Right atrium auricular region (tissue), 2 donors: ENCODE data around the gene RBMS1. TPM values are rescaled to one million over a fixed set of nuclear protein-coding genes. Genes with fewer than 3 reads are reported as not detected.

Source experiments
- DNase-seq: peaks from one replicate; pipeline ENCODE4 v3.0.0-alpha.2; 2019; ENCODE audit warnings: low spot score
- H3K27ac ChIP-seq, 2 donors: fragments of 200-600 bp; sonication (generic); 1 replicate in 1 of 2; 2 replicates in 1 of 2; pipeline ENCODE4 v1.5.1; 2016 to 2019
- H3K27me3 ChIP-seq, 2 donors: fragments of 200-600 bp; sonication (generic); one replicate each; pipeline versions ENCODE4 v1.5.1 to v1.6.0; 2017 to 2019
- H3K36me3 ChIP-seq: fragments of 200-600 bp; sonication (generic); one replicate; pipeline ENCODE4 v1.5.1; 2016
- H3K4me1 ChIP-seq, 2 donors: fragments of 200-600 bp; sonication (generic); one replicate each; pipeline versions ENCODE4 v1.5.1 to v1.6.0; 2017 to 2019
- H3K4me3 ChIP-seq, 2 donors: fragments of 200-600 bp; sonication (generic); 1 replicate in 1 of 2; 2 replicates in 1 of 2; pipeline ENCODE4 v1.5.1; 2017 to 2019; ENCODE audit warnings: mild to moderate bottlenecking in 1 of 2, moderate library complexity in 1 of 2
- H3K9me3 ChIP-seq, 2 donors: fragments of 200-600 bp; sonication (generic); one replicate each; pipeline ENCODE4 v1.5.1; 2019
- total RNA-seq, 2 donors: library from RNA; depleted of rRNA; stranded (reverse); fragments of >200 nt; gene quantifications; one replicate each; pipeline ENCODE4 v1.1.0, GENCODE V29; 2016
- TF ChIP-seq, protein P1 (sequence below), 2 donors: fragments of 200-600 bp; sonication (generic); IDR thresholded peaks; one replicate each; pipeline ENCODE4 v1.5.1; 2019; ENCODE audit warnings: antibody characterized with exemption in 2 of 2

RBMS1 gene
- total RNA-seq, 2 donors from 2014 or later: 52.3 to 57.0 TPM

DNA sequence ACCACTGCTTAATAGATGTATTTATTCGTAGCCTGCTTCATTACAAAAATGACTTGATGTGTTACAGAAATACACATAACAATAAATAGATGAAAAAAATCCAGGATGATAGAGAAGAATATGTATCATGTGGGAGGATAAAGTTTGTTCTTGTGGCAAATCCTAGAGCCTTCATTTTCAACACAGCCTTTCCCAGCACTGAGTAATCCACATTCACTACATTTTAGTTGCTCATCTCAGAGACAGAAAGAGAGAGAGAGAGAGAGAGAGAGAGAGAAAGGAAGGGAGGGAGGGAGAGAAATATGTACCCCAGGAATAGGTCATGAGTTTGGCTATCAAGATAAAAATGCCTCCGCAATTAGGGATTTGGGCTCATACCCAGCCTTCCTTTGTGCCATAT lies 144.3 kb downstream of the RBMS1 start:
- Histone ChIP-seq H3K27me3 (no peaks in the 10 kb centered on the region), H3K4me1 (peaks cover 0 to 77% of the 10 kb centered on the region in 2 donors), H3K4me3 (no peak overlapping the region), H3K27ac (no peak overlapping the region), H3K9me3 (no peaks in the 10 kb centered on the region), H3K36me3 (peaks cover 3% of the 10 kb centered on the region)
- TF ChIP-seq, protein P1, sequence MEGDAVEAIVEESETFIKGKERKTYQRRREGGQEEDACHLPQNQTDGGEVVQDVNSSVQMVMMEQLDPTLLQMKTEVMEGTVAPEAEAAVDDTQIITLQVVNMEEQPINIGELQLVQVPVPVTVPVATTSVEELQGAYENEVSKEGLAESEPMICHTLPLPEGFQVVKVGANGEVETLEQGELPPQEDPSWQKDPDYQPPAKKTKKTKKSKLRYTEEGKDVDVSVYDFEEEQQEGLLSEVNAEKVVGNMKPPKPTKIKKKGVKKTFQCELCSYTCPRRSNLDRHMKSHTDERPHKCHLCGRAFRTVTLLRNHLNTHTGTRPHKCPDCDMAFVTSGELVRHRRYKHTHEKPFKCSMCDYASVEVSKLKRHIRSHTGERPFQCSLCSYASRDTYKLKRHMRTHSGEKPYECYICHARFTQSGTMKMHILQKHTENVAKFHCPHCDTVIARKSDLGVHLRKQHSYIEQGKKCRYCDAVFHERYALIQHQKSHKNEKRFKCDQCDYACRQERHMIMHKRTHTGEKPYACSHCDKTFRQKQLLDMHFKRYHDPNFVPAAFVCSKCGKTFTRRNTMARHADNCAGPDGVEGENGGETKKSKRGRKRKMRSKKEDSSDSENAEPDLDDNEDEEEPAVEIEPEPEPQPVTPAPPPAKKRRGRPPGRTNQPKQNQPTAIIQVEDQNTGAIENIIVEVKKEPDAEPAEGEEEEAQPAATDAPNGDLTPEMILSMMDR (IDR thresholded peaks at IDR 0.05): no peak
- no peak for DNase-seq

DNA sequence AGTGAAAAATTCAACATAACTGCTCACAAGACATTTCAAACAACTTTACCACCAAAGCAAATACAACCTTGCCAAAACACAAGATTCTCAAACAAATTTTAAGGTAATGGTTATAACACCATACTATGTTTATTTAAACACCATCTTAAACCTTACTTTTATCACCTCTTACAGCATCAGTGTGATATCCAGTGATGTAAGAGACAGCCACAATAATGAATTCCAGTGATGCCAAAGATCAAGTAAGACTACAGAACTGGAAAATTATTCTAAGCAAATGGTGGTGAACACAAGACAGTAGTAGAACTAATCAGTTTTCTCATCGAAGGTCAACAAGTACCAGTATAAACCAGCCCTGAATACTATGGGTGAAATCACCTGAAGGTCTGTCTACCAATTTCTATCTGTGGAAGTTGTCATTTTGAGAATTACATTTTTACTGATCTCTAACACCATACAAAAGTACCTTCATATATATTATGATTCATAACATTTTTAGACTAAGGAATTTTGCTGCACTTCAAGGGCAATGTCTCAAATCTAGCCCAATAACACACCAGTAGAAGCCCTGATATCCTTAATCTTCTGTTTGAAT lies 146.2 kb downstream of the RBMS1 start:
- Histone ChIP-seq H3K27me3 (no peaks in the 10 kb centered on the region), H3K9me3 (no peaks in the 10 kb centered on the region), H3K27ac (no peak overlapping the region), H3K36me3 (peaks cover 3% of the 10 kb centered on the region), H3K4me3 (no peak overlapping the region), H3K4me1 (peaks cover 0 to 77% of the 10 kb centered on the region in 2 donors)
- no peak for DNase-seq
- TF ChIP-seq, protein P1 (IDR thresholded peaks at IDR 0.05): no peak

DNA sequence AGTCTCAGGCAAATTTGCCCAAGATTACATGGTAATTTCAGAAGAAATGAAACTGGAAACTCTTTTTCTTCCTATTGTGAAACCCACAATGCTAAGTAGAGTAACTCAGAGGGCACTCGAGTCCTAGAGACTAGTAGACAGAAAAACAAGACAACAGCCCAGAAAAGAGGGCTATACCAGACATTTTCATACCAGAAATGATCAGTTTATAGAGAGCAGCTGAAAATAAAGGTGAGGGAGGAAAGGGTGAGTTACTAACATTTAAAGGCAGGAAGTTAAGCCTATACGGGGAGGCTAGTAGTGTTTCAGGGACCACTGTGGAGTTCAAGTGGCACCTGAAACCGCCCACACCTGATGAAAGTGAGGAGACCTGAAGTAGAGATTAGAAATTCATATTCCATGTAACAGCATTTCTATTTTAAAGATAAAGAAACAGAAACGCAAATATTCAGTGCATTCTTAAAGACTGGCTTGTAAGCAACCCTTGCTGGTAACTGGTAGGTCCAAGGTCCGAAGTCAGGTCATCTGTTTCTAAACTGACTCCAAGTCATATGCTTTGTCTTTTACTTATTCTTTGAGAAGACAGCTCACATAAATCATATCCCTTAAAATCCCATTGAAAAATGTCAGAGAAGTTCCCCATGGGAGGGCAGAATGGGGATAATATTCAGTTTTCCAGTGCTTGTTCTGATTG lies 148.4 kb downstream of the RBMS1 start:
- Histone ChIP-seq H3K4me3 (no peak overlapping the region), H3K9me3 (no peaks in the 10 kb centered on the region), H3K27ac (no peak overlapping the region), H3K4me1 (peaks cover 0 to 77% of the 10 kb centered on the region in 2 donors), H3K27me3 (no peaks in the 10 kb centered on the region), H3K36me3 (peaks cover 3% of the 10 kb centered on the region)
- TF ChIP-seq, protein P1 (IDR thresholded peaks at IDR 0.05): no peak
- no peak for DNase-seq

DNA sequence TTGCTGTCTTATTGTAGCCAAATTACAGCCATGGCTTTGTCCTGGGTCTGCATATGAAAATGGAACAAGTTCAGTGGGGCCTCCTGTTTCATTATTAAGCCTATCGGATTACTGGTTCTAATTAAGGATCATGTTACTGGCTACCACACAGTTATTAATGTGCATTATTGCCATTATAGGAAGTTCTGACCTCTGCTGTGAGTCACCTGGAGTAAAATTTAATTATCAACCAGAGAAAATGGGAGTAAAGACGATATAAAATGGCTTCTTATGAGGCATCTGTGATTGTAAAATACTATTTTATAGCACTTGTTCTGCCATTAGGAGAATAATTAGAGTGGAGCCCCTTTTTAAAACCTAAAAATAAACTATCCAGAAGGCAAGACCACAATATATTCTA lies 150.2 kb downstream of the RBMS1 start:
- no peak overlapping the region for H3K27ac ChIP-seq
- no peaks in the 10 kb centered on the region for H3K36me3 ChIP-seq
- TF ChIP-seq, protein P1 (IDR thresholded peaks at IDR 0.05): no peak
- no peak for DNase-seq
- peaks cover 0 to 77% of the 10 kb centered on the region in 2 donors for H3K4me1 ChIP-seq
- no peak overlapping the region for H3K4me3 ChIP-seq
- no peaks in the 10 kb centered on the region for H3K9me3 ChIP-seq
- no peaks in the 10 kb centered on the region for H3K27me3 ChIP-seq

DNA sequence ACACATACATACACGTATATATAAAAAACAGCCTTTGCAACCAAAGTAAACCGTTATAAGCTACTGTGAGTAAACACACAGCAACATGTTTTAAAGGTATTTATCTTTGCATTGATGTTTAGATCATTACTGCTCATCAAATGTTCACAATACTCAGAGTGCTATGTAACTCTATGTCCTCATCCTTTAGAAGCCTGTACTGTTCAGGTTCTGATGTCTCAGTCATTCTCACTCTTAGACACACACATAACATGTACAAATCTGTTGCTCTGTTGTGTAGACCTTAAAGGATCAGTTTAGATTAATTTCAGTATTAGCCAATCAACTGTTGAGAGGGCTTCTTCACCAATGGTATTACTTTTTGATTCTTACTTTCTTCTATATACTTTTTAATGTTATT lies 153.9 kb downstream of the RBMS1 start:
- Histone ChIP-seq H3K4me3 (no peak overlapping the region), H3K4me1 (peaks cover 0 to 76% of the 10 kb centered on the region in 2 donors), H3K27ac (no peak overlapping the region), H3K9me3 (no peaks in the 10 kb centered on the region), H3K36me3 (no peaks in the 10 kb centered on the region), H3K27me3 (no peaks in the 10 kb centered on the region)
- DNase-seq: no peak
- TF ChIP-seq, protein P1 (IDR thresholded peaks at IDR 0.05): no peak
